ENCODE measurements around the gene AMFR.

AMFR gene

GRCh38 chr16:56319376-56319775 is 106.0 kb downstream of the AMFR start:
- TF ChIP-seq GATA3 (IDR thresholded peaks at IDR 0.05; ENCODE audit: low read depth, low read length): no peak
- no peak for TF ChIP-seq GATA2 (IDR thresholded peaks at IDR 0.05; ENCODE audit: low read depth, low read length)

- TF ChIP-seq GATA3 (IDR thresholded peaks at IDR 0.05; ENCODE audit: low read depth, low read length): no peak
- no peak for TF ChIP-seq GATA2 (IDR thresholded peaks at IDR 0.05; ENCODE audit: low read depth, low read length)
Measured at GRCh38 chr16:56318827-56319140, 106.6 kb downstream of the AMFR start.

- no peak for TF ChIP-seq GATA3 (IDR thresholded peaks at IDR 0.05; ENCODE audit: low read depth, low read length)
- TF ChIP-seq GATA2 (IDR thresholded peaks at IDR 0.05; ENCODE audit: low read depth, low read length): no peak
Measured at GRCh38 chr16:56317998-56318826, 107.1 kb downstream of the AMFR start.

GRCh38 chr16:56316545-56316944 is 108.8 kb downstream of the AMFR start:
- TF ChIP-seq GATA3 (IDR thresholded peaks at IDR 0.05; ENCODE audit: low read depth, low read length) (no peak), GATA2 (IDR thresholded peaks at IDR 0.05; ENCODE audit: low read depth, low read length) (no peak)

GRCh38 chr16:56315955-56316354 is 109.4 kb downstream of the AMFR start:
- TF ChIP-seq GATA2 (IDR thresholded peaks at IDR 0.05; ENCODE audit: low read depth, low read length) (no peak), GATA3 (IDR thresholded peaks at IDR 0.05; ENCODE audit: low read depth, low read length) (no peak)

GRCh38 chr16:56314244-56314850 is 111.0 kb downstream of the AMFR start:
- no peak for TF ChIP-seq GATA3 (IDR thresholded peaks at IDR 0.05; ENCODE audit: low read depth, low read length)
- no peak for TF ChIP-seq GATA2 (IDR thresholded peaks at IDR 0.05; ENCODE audit: low read depth, low read length)

GRCh38 chr16:56312556-56312955 is 112.8 kb downstream of the AMFR start:
- TF ChIP-seq GATA2 (IDR thresholded peaks at IDR 0.05; ENCODE audit: low read depth, low read length): no peak
- TF ChIP-seq GATA3 (IDR thresholded peaks at IDR 0.05; ENCODE audit: low read depth, low read length): no peak

GRCh38 chr16:56312028-56312300 is 113.4 kb downstream of the AMFR start:
- no peak for TF ChIP-seq GATA2 (IDR thresholded peaks at IDR 0.05; ENCODE audit: low read depth, low read length)
- TF ChIP-seq GATA3 (IDR thresholded peaks at IDR 0.05; ENCODE audit: low read depth, low read length): no peak
